GM12892 (cell line): ENCODE results near the gene PNKD.

Source experiments
- POLR2A ChIP-seq: IDR thresholded peaks from 2 replicates; pipeline ENCODE4 v1.6.1; 2011; ENCODE audit warnings: low read depth, low read length, control low read depth
- POLR2AphosphoS5 ChIP-seq: IDR thresholded peaks from 2 replicates; pipeline ENCODE4 v1.6.1; 2011; ENCODE audit warnings: low read depth, low read length, control low read depth
- TAF1 ChIP-seq: IDR thresholded peaks from 2 replicates; pipeline ENCODE4 v1.6.1; 2011; ENCODE audit warnings: low read depth, mild to moderate bottlenecking, control low read depth, low read length, borderline replicate concordance

DNA sequence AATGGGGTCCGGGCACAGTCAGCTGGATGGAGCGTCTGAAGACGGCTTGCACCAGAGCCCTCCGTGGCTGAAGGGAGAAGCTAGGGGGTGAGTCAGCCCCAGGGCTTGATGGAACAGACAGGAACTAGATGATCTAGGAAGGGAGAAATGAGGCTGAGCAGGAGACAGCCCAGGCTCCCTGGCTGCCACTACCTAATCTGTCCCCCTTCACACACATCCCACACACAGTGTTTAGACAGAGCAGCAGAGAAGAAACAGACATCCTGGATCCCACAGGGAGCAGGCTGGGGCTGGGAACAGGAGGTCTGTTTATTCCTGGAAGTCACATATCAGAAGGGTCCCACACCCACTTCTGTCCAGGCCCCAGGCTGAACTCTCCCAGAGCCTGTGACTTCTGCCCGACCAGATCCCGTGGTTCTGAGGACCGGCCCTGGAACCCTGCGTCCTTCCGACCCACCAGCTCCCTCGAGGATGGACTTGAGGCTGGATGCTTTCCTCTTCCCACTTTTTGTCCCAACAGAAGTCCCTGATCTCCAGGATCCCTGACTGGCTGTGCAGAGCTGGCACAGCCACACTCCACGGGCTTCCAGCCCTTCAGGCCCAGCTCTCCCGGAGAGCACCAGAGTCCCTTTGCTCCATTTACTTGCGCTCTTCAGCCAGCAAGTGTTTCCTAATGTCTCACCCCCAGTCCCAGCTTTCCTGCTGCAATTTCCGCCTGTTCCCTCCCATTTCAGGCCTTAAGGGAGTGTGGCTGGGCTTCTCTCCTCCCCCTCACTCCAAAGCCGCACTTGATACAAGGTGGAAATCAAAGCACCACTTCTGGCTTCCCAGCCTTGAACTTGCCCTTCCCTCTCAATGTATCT is 11.0 kb upstream of the PNKD start:
- TF ChIP-seq POLR2AphosphoS5 (no peak), POLR2A (no peak), TAF1 (no peak)
